RWPE1 (cell line): Measurements from ENCODE around the gene FBXW7.

Experiments used
- CTCF ChIA-PET: fragments of 350-600 bp; sonication (Branson Sonifier 250); formaldehyde crosslinking; extraction: SDS; loops from one replicate; lab custom pipeline; 2021; lab: Yijun Ruan, JAX
- POLR2A ChIA-PET: fragments of 400-600 bp; formaldehyde crosslinking; extraction: SDS; loops from one replicate; lab custom pipeline; 2020; ENCODE audit warnings: antibody characterized with exemption; ENCODE audit not compliant: low non-redundant PET; lab: Yijun Ruan, JAX
- DNase-seq: peaks from one replicate; pipeline ENCODE4 v3.0.0; 2012; ENCODE audit warnings: low spot score
- H3K27ac ChIP-seq: fragments of 450-650 bp; 2 replicates; pipeline ENCODE4 v1.5.1; 2017
- TF ChIP-seq, protein P1 (sequence below): fragments of 450-650 bp; conservative IDR thresholded peaks from 2 replicates; pipeline ENCODE4 v1.5.1; 2017; ENCODE audit warnings: low read depth, mild to moderate bottlenecking

Gene FBXW7

DNA sequence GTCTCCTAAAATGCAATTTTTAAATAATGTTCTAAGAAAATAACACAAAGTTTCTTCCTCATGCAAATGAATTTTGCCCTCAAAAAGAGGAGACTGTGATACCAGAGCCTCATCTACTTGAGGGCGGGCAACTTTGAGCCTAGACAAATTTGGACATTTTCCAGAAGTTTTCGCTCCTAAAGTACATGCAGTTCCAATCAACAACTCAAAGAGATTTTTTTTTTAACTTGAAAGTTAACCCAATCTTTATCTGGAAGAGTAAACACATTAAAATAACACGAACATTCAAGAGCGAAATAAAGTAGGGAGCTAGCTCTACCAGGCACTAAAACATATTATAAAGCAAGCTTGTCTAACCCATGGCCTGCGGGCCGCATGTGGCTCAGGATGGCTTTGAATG, 29.4 kb upstream of the FBXW7 start:
- ChIA-PET POLR2A (no interaction called here), CTCF (no interaction called here)
- no peak overlapping the region for H3K27ac ChIP-seq
- TF ChIP-seq, protein P1, sequence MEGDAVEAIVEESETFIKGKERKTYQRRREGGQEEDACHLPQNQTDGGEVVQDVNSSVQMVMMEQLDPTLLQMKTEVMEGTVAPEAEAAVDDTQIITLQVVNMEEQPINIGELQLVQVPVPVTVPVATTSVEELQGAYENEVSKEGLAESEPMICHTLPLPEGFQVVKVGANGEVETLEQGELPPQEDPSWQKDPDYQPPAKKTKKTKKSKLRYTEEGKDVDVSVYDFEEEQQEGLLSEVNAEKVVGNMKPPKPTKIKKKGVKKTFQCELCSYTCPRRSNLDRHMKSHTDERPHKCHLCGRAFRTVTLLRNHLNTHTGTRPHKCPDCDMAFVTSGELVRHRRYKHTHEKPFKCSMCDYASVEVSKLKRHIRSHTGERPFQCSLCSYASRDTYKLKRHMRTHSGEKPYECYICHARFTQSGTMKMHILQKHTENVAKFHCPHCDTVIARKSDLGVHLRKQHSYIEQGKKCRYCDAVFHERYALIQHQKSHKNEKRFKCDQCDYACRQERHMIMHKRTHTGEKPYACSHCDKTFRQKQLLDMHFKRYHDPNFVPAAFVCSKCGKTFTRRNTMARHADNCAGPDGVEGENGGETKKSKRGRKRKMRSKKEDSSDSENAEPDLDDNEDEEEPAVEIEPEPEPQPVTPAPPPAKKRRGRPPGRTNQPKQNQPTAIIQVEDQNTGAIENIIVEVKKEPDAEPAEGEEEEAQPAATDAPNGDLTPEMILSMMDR: no peak
- no peak for DNase-seq

DNA sequence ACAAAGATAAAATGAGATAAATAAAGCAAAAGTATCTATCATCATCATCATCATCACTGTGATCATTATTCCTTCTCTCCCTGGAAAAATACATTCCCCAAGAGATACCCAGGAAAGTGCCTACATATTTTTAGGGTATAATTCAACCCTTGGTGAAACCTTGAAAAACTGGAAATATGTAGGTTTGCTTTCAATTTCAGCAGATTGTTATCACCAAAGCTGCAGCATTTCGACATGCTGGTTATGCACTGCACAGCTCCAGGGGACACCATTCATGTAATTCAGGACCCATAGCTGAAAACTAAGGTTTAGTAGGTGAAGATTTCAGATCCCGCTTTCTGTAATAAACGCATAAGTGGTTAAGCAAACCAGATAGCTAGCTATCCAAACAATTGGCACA, 28.4 kb upstream of the FBXW7 start:
- CTCF ChIA-PET: no interaction called here

DNA sequence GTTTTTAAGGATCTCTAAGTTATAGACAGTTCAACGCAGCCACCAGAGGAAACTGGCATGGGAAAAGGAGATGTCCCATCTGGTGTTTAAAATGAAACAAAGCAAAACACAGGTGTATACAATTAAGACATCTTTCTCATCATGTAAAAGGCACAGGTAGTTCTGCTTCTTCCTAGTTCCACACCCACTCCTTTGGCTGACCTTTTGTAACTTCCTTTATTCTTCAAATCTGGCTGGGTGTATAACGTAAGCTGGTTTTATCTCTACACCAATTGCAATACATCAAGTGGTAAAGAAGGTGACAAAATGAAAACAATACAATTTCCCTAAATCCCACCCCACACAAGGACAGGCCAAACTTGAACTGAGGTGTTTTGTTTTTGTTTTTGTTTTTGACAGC, 27.3 kb upstream of the FBXW7 start:
- CTCF ChIA-PET: no interaction called here
- no peak for DNase-seq
- POLR2A ChIA-PET: no interaction called here
- TF ChIP-seq, protein P1: no peak
- no peak overlapping the region for H3K27ac ChIP-seq

More for the DNA sequence above, 28.4 kb upstream of the FBXW7 start:
- H3K27ac ChIP-seq: no peak overlapping the region
- TF ChIP-seq, protein P1: no peak
- no peak for DNase-seq
- POLR2A ChIA-PET: no interaction called here

DNA sequence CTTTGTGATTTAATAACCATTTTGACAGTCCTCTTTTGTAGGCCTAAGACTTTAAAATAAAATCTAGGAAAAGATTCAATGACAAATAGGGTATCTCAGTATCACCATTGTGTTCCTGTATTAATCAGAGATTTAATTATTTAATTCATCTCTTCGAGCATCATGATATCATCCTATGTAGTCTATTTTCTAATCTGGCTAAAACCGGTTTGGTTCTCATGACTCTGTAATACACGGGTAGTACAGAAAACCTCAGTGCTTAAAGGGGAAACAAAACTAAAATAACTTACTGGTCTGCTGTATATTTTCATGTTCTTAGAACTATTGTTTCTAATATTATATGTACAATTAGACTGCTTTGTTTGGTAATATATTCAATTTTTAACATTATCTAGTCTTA, 23.7 kb upstream of the FBXW7 start:
- ChIA-PET CTCF (no interaction called here), POLR2A (no interaction called here)
- H3K27ac ChIP-seq: no peak overlapping the region
- TF ChIP-seq, protein P1: no peak
- DNase-seq: no peak

DNA sequence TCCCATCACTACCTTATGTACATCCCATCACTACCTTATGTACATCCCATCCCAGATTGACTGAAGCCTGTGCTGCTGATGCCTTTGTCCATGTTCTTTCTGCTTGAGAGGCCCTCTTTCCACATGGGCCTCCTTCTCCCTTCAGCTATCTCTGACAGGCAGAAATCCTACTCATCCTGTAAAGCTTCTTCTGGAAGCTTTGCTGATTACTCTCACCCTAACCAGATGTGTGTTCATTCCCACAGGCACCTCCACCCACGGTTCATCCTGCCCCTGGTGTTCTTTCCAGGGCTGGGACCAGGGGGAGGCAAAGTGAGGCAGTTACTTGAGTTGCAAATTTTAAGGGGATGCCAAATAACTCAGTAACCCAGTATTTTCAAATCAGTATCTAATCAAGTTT, 22.5 kb upstream of the FBXW7 start:
- H3K27ac ChIP-seq: no peak overlapping the region
- TF ChIP-seq, protein P1: no peak
- POLR2A ChIA-PET: no interaction called here
- CTCF ChIA-PET: no interaction called here
- no peak for DNase-seq

DNA sequence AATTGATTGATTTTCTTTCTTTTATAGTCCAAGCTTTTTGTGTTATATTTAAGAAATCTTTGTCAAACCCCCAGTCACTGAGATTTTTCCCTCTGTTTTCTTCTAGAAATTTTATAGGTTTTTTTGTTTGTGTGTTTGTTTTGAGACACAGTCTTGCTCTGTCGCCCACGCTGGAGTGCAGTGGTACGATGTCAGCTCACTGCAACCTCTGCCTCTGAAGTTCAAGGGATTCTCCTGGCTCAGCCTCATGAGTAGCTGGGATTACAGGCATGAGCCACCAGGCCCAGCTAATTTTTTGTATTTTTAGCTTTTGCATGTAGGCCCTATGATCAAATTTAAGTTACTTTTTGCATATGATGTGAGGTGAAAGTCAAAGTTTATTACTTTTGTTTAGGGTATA, 20.9 kb upstream of the FBXW7 start:
- TF ChIP-seq, protein P1: no peak
- CTCF ChIA-PET: no interaction called here
- H3K27ac ChIP-seq: no peak overlapping the region
- POLR2A ChIA-PET: no interaction called here
- DNase-seq: no peak

DNA sequence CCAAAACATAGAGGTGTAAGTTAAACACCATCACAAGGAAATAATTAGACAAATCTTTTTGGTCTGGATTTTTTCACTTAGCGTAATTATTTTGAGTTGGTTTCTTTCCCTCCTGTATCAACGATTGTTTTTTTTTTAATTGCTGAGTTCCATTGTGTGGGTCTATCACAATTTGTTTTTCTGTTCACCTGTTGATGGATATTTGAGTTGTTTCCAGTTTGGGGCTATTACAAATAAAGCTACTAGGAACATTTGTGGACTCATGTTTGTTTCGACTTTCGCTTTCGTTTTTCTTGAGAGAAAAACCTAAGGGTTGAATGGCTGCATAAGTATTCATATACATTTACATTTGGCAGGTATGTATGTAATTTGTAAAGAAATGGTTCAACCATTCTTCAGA, 20.4 kb upstream of the FBXW7 start:
- ChIA-PET CTCF (no interaction called here), POLR2A (no interaction called here)
- no peak for DNase-seq
- TF ChIP-seq, protein P1: no peak
- H3K27ac ChIP-seq: no peak overlapping the region
